Measurements from ENCODE around the gene ACSS2.
A peak's percentile ranks its signal among the peaks of the same experiment; 100 is the strongest.
"Not testable (repeated sequence)": the region's sequence is repeated elsewhere in the genome, so short reads cannot be mapped to it uniquely, and the experiment has no call there.

Gene ACSS2

GRCh38 chr20:34898129-34898528, 21.7 kb downstream of the ACSS2 start:
- H3K4me3 ChIP-seq (ENCODE audit: low read length); DNase-seq (ENCODE audit: low read depth, low spot score): not testable (repeated sequence)

DNA sequence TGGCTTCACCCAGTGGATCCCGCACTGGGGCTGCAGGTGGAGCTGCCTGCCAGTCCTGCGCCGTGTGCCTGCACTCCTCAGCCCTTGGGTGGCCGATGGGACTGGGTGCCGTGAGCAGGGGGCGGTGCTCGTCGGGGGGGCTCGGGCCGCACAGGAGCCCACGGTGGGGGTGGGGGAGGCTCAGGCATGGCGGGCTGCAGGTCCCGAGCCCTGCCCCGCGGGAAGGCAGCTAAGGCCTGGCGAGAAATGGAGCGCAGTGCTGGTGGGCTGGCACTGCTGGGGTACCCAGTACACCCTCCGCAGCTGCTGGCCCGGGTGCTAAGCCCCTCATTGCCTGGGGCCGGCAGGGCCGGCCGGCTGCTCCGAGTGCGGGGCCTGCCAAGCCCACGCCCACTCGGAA, 22.3 kb downstream of the ACSS2 start:
- not testable (repeated sequence) for DNase-seq (ENCODE audit: low read depth, low spot score); H3K4me3 ChIP-seq (ENCODE audit: low read length)

DNA sequence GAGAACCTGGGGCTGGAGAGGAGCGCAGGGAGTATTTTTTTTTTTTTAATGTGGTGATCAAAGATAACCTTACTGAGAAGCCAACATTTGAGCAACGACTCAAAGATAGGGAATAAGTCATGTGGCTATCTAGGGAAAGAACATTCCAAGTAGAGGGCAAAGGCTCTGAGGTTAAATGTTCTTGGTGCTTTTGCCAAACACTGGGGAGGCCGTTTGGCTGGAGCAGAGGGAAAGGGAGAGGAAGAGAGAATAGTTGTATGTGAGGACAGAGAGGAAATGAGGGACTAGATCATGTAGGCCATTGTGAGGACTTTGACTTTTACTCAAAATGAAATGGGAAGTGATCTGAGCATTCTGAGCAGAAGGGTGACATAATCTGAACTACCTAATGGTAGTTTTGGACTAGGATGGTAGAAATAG, 27.8 kb downstream of the ACSS2 start:
- no peak for DNase-seq (ENCODE audit: low read depth, low spot score)
- no peak overlapping the region for H3K4me3 ChIP-seq (ENCODE audit: low read length)

- DNase-seq (ENCODE audit: low read depth, low spot score): peak; percentile 83
- no peak overlapping the region for H3K4me3 ChIP-seq (ENCODE audit: low read length)
These were observed 31.4 kb downstream of the ACSS2 start for GRCh38 chr20:34907616-34908469.

DNA sequence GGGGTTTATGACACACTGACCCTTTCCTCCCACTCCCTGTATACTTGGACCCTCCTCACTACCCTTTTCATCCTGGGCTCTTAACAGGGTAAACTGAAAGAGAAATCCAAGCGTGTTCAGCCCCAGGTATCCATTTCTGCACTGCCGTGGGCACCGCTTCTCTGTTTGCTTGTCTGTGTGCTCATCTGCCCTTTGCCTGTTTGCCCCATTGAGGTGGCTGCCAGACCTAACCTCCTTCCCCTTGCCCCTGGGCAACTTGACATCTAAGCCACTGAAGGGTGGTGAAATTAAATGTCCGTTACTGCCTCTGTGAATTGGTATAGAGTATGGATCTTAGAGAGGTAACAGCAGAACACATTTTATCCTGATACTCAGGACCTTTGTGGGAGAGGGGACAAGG, 38.7 kb downstream of the ACSS2 start:
- no peak for DNase-seq (ENCODE audit: low read depth, low spot score)
- H3K4me3 ChIP-seq (ENCODE audit: low read length): no peak overlapping the region

- DNase-seq (ENCODE audit: low read depth, low spot score): no peak
- H3K4me3 ChIP-seq (ENCODE audit: low read length): no peak overlapping the region
These were observed 39.5 kb downstream of the ACSS2 start for GRCh38 chr20:34915749-34916455.

- no peak overlapping the region for H3K4me3 ChIP-seq (ENCODE audit: low read length)
- no peak for DNase-seq (ENCODE audit: low read depth, low spot score)
These were observed 40.5 kb downstream of the ACSS2 start for GRCh38 chr20:34916774-34917354.

DNA sequence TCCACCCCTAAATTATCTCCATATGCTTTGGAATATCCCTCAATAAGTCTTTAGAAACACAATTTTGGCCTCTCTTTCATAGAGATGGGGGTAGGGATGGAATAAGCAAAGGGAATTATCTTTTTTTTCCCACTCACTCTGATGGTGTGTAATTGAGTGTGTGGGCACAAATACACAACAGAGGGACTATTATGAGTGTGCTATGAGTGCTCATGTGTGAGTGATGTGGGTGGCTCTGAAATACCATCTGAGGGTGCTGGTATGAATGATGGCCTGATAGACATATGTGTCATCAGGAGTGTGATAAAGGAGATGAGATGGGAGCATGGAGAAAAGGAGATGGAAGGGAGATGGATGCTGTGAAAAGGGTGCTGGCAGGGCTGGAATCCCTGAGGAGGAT, 43.6 kb downstream of the ACSS2 start:
- DNase-seq (ENCODE audit: low read depth, low spot score): no peak

GRCh38 chr20:34921436-34921835, 45.0 kb downstream of the ACSS2 start:
- no peak for DNase-seq (ENCODE audit: low read depth, low spot score)
- H3K4me3 ChIP-seq (ENCODE audit: low read length): no peak overlapping the region

More for the DNA sequence above, 43.6 kb downstream of the ACSS2 start:
- H3K4me3 ChIP-seq (ENCODE audit: low read length): no peak overlapping the region

- DNase-seq (ENCODE audit: low read depth, low spot score): no peak
- no peak overlapping the region for H3K4me3 ChIP-seq (ENCODE audit: low read length)
These were observed 46.4 kb downstream of the ACSS2 start for GRCh38 chr20:34922654-34923381.

DNA sequence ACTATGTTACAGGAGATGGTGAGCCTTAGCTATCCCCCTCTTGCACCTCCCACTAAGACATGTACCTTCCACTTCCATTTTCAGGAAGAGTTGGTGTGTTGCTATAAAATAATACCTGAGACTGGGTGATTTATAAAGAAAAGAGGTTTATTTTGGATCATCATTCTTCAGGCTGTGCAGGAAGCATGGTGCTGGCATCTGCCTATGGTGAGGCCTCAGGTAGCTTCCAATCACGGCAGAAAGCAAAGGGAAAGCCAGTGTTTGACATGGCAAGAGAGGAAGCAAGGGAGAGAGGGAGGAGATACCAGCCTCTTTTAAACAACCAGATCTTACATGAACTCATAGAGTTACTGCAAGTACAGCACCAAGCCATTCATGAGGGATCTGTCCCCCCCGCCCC, 47.0 kb downstream of the ACSS2 start:
- H3K4me3 ChIP-seq (ENCODE audit: low read length): no peak overlapping the region
- DNase-seq (ENCODE audit: low read depth, low spot score): no peak

DNA sequence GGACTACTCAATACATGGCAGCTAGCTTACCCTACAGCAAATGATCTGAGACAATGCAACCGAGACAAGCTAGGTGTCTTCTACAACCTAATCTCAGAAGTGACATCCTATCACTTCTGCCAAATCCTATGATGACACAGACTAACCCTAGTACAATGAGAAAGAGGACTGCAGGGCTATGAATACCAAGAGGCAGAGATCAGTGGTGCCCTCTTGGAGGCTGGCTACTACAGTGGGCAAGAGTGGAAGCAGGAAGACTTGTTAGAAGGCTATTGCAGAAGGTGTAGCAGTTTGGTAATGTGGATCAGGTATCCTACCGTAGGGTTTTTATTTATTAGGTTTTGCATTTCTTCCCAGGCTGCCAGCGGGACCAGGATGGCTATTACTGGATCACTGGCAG, 48.9 kb downstream of the ACSS2 start:
- no peak for DNase-seq (ENCODE audit: low read depth, low spot score)
- no peak overlapping the region for H3K4me3 ChIP-seq (ENCODE audit: low read length)

DNA sequence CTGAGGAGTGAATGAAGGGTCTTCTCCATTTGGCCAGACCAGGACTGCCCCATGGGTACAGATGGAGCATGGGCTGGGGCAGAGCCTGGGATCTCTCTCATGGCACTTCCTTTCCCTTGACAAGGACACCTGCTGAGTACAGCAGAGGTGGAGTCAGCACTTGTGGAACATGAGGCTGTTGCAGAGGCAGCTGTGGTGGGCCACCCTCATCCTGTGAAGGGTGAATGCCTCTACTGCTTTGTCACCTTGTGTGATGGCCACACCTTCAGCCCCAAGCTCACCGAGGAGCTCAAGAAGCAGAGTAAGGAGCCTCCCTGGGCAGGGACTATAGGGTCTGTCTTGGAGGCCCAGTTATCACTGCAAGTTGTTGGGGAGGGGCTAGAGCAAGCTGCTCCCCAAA, 49.6 kb downstream of the ACSS2 start:
- no peak overlapping the region; the same call in 1 of the 2 replicates for H3K4me3 ChIP-seq (ENCODE audit: low read length)
- DNase-seq (ENCODE audit: low read depth, low spot score): peak; percentile 76

- no peak overlapping the region; the same call in 1 of the 2 replicates for H3K4me3 ChIP-seq (ENCODE audit: low read length)
- peak; percentile 90 for DNase-seq (ENCODE audit: low read depth, low spot score)
These were observed 50.2 kb downstream of the ACSS2 start for GRCh38 chr20:34926581-34926980.

- no peak overlapping the region for H3K4me3 ChIP-seq (ENCODE audit: low read length)
- DNase-seq (ENCODE audit: low read depth, low spot score): no peak
These were observed 51.3 kb downstream of the ACSS2 start for GRCh38 chr20:34927736-34928135.

DNA sequence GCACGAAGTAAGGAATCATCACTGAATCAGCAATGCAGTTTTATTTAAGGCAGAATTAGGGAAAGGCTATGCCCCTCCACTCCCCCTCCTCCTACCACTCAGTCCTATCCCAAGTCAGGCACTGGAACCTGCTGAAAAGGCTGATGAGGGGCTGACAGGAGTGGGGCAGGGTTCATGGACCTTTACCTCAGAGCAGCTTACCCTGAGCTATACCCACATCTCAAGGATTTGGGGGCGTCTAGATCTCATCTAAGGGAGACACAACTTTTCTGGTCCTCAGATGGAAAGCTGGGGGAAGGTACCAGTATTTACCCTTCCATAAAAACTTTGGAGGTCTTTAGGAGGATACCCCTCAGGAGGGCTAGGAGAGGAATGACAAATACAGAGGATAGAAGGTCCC, 52.0 kb downstream of the ACSS2 start:
- H3K4me3 ChIP-seq (ENCODE audit: low read length): no peak overlapping the region
- no peak for DNase-seq (ENCODE audit: low read depth, low spot score)

DNA sequence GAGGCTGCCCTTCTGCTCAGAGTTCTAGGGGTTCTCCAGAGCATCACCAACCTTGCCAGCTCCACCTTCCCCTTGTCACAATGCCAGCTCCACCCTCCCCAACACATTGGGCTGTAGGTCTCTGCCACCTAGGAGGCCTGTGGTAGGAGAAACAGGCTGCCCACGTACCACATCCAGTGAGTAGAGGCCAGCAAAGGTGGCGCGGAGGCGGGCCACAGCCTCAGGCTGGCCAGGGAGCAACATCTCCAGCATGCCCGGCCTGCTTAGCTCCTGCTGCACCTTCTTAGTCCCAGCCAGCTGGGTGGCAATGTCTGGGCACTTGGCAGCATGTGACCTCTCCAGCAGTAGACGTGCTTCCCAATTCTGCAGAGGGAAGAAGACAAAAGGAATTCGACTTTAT, 55.4 kb downstream of the ACSS2 start:
- no peak overlapping the region for H3K4me3 ChIP-seq (ENCODE audit: low read length)
- no peak for DNase-seq (ENCODE audit: low read depth, low spot score)

DNA sequence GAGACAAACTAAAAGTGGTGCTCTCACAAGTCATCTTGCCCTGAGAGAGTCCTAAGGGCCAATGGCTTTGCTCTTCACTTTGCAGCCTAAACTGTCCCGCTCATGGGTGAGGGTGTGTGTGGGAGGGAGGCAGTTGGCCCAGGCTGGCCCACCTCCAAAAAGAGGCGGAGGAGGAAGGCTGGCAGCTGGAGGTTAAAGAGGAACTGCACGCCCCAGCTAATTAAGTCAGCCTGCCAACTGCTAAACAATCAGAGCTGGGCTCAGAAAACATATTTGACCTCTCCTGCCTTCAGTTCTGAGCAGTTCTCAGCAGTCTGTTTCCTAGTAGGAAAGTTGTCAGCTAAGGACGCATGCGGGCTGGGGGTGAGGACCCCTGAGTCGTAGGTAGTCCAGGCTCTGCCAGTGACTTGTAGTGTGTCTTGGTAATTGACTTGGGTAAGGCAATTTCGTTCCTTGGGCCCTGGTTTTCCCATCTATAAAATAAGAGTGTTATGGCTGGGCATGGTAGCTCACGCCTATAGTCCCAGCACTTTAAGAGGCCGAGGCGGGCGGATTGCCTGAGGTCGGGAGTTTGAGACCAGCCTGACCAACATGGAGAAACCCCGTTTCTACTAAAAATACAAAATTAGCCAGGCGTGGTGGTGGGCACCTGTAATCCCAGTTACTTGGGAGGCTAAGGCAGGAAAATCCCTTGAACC, 62.2 kb downstream of the ACSS2 start:
- no peak for DNase-seq (ENCODE audit: low read depth, low spot score)
- no peak overlapping the region for H3K4me3 ChIP-seq (ENCODE audit: low read length)

GRCh38 chr20:34940081-34940481, 63.7 kb downstream of the ACSS2 start:
- DNase-seq (ENCODE audit: low read depth, low spot score): no peak

More at GRCh38 chr20:34940081-34940481, 63.7 kb downstream of the ACSS2 start:
- no peak overlapping the region for H3K4me3 ChIP-seq (ENCODE audit: low read length)
